HCT116 (cell line): Measurements from ENCODE around the gene DOCK2. TPM values are rescaled to one million over a fixed set of nuclear protein-coding genes. Genes with fewer than 3 reads are reported as not detected.

ENCODE experiments used
- ATAC-seq: fragments of 200-7000 bp; cut with Tn5 transposase; 2 replicates; pipeline ENCODE4 v1.9.1; 2020; ENCODE audit warnings: mild to moderate bottlenecking, moderate library complexity
- BruUV-seq: library from RNA; stranded (reverse); fragments of 400-500 nt; replicated peaks from 2 replicates; lab custom pipeline; 2021; lab: Mats Ljungman, UMichigan
- CTCF ChIA-PET: fragments of 300-600 bp; sonication (Branson Sonifier 250); formaldehyde crosslinking; loops from one replicate; lab custom pipeline; 2021; ENCODE audit warnings: antibody characterized with exemption; lab: Charles Lee
- POLR2A ChIA-PET: fragments of 300-600, 350-600 bp; sonication (Branson Sonifier 250); formaldehyde crosslinking; loops from one replicate; lab custom pipeline; 2021; ENCODE audit warnings: antibody characterized with exemption; lab: Charles Lee
- RAD21 ChIA-PET, 2 experiments: fragments of 300-600 bp; sonication (Branson Sonifier 250); formaldehyde crosslinking; loops; one replicate each; lab custom pipeline; 2023; ENCODE audit warnings: low total read pairs in 2 of 2; ENCODE audit not compliant: uncharacterized antibody in 2 of 2, unreplicated experiment in 2 of 2, low non-redundant PET in 1 of 2; lab: Charles Lee
- DNase-seq: peaks from one replicate; pipeline ENCODE4 v3.0.0-alpha.2; 2010; ENCODE audit warnings: low read depth, low spot score
- H2AFZ ChIP-seq: fragments of 200-600 bp; shearing (Covaris generic), sonication (generic); 2 replicates; pipeline ENCODE4 v1.6.1; 2017; ENCODE audit warnings: low read depth, mixed run types, mixed read lengths, antibody characterized with exemption, low read length; ENCODE audit not compliant: poor library complexity, severe bottlenecking
- H3K27ac ChIP-seq: 2 replicates; pipeline ENCODE4 v1.5.1; 2012; ENCODE audit warnings: low read depth, low read length
- H3K27me3 ChIP-seq: fragments of 200-600 bp; sonication (generic); 2 replicates; pipeline ENCODE4 v1.6.1; 2016; ENCODE audit warnings: mixed run types, low read length, mixed read lengths; ENCODE audit not compliant: insufficient read depth
- H3K36me3 ChIP-seq, 2 experiments: fragments of 200-500 bp in 1 of 2; fragments of 200-600 bp in 1 of 2; sonication (Bioruptor generic) in 1 of 2; sonication (generic) in 1 of 2; 2 replicates each; pipeline versions ENCODE4 v1.5.1 to v1.6.1; 2014 to 2016; ENCODE audit warnings: low read length in 2 of 2, inconsistent platforms in 1 of 2, mixed read lengths in 1 of 2, mixed run types in 1 of 2; ENCODE audit not compliant: insufficient read depth in 2 of 2, control insufficient read depth in 1 of 2
- H3K4me1 ChIP-seq, 2 experiments: fragments of 200-600 bp in 1 of 2; sonication (generic) in 1 of 2; 2 replicates each; pipeline versions ENCODE4 v1.5.1 to v1.6.1; 2012 to 2017; ENCODE audit warnings: low read length in 2 of 2, inconsistent platforms in 1 of 2, mild to moderate bottlenecking in 1 of 2, mixed read lengths in 1 of 2, mixed run types in 1 of 2, moderate library complexity in 1 of 2; ENCODE audit not compliant: insufficient read depth in 2 of 2, control insufficient read depth in 1 of 2
- H3K4me2 ChIP-seq: fragments of 200-600 bp; sonication (generic); 2 replicates; pipeline ENCODE4 v1.6.1; 2017; ENCODE audit warnings: mixed run types, low read length, mixed read lengths
- H3K4me3 ChIP-seq, 2 experiments: fragments of 200-600 bp in 1 of 2; sonication (generic) in 1 of 2; replicated peaks in 1 of 2; 2 replicates each; pipeline ENCODE4 v1.5.1; 2011 to 2016; ENCODE audit warnings: low read length in 2 of 2, control low read depth in 1 of 2, low read depth in 1 of 2, mild to moderate bottlenecking in 1 of 2, mixed read lengths in 1 of 2, mixed run types in 1 of 2
- H3K79me2 ChIP-seq: fragments of 200-600 bp; sonication (generic); 2 replicates; pipeline ENCODE4 v1.6.1; 2017; ENCODE audit warnings: mild to moderate bottlenecking, mixed run types, low read length, moderate library complexity, mixed read lengths; ENCODE audit not compliant: insufficient read depth
- H3K9ac ChIP-seq: fragments of 200-600 bp; sonication (generic); 2 replicates; pipeline ENCODE4 v1.6.1; 2016; ENCODE audit warnings: low read length, mixed read lengths
- H3K9me2 ChIP-seq: fragments of 200-600 bp; sonication (generic), shearing (Covaris generic); 2 replicates; pipeline ENCODE4 v1.6.1; 2017; ENCODE audit warnings: mixed run types, mild to moderate bottlenecking, moderate library complexity; ENCODE audit not compliant: insufficient read depth
- H3K9me3 ChIP-seq, 2 experiments: fragments of 200-500 bp in 1 of 2; fragments of 200-600 bp in 1 of 2; sonication (Bioruptor generic) in 1 of 2; sonication (generic) in 1 of 2; 2 replicates each; pipeline ENCODE4 v1.6.1; 2014 to 2017; ENCODE audit warnings: low read length in 2 of 2, mixed read lengths in 2 of 2, inconsistent platforms in 1 of 2, low read depth in 1 of 2, mild to moderate bottlenecking in 1 of 2, mixed run types in 1 of 2, moderate library complexity in 1 of 2; ENCODE audit not compliant: control insufficient read depth in 1 of 2, insufficient read depth in 1 of 2
- H4K20me1 ChIP-seq: fragments of 200-600 bp; sonication (generic), shearing (Covaris generic); 2 replicates; pipeline ENCODE4 v1.6.1; 2017; ENCODE audit warnings: mixed run types, mild to moderate bottlenecking, moderate library complexity; ENCODE audit not compliant: insufficient read depth
- CBX3 ChIP-seq: IDR thresholded peaks from 2 replicates; pipeline ENCODE4 v1.6.1; 2012; ENCODE audit warnings: low read depth
- EGR1 ChIP-seq: IDR thresholded peaks from 2 replicates; pipeline ENCODE4 v1.6.1; 2012; ENCODE audit warnings: low read depth
- POLR2AphosphoS5 ChIP-seq: IDR thresholded peaks from 2 replicates; pipeline ENCODE4 v1.6.1; 2011; ENCODE audit warnings: mild to moderate bottlenecking, low read depth, low read length, moderate library complexity
- RAD21 ChIP-seq: IDR thresholded peaks from 2 replicates; pipeline ENCODE4 v1.6.1; 2012; ENCODE audit warnings: low read depth, mild to moderate bottlenecking
- REST ChIP-seq: IDR thresholded peaks from 2 replicates; pipeline ENCODE4 v1.6.1; 2012; ENCODE audit warnings: low read depth
- SIN3A ChIP-seq: IDR thresholded peaks from 2 replicates; pipeline ENCODE4 v1.6.1; 2012; ENCODE audit warnings: low read depth
- TCF7L2 ChIP-seq: IDR thresholded peaks from 2 replicates; pipeline ENCODE4 v1.7.0; 2011; ENCODE audit warnings: borderline replicate concordance, inconsistent platforms; ENCODE audit not compliant: insufficient read depth, insufficient read length; ENCODE audit errors: extremely low read depth
- YY1 ChIP-seq: IDR thresholded peaks from 2 replicates; pipeline ENCODE4 v1.6.1; 2011; ENCODE audit warnings: low read length, low read depth, moderate library complexity, mild to moderate bottlenecking; ENCODE audit not compliant: insufficient replicate concordance; ENCODE audit errors: extremely low read depth
- ZFX ChIP-seq: fragments of 450-650 bp; IDR thresholded peaks from 2 replicates; pipeline ENCODE4 v1.6.1; 2017
- intact Hi-C: fragments of 100-400 bp; cut with micrococcal nuclease; formaldehyde crosslinking; loops from 2 replicates; pipeline ENCODE4 v1.10.0; 2022
- total RNA-seq: library from RNA; stranded (reverse); gene quantifications from one replicate; pipeline ENCODE4 v1.2.1, GENCODE V29; 2021; ENCODE audit not compliant: unreplicated experiment
- TF ChIP-seq, protein P1 (sequence below): IDR thresholded peaks from 2 replicates; pipeline ENCODE4 v1.6.1; 2012
- TF ChIP-seq, protein P2 (sequence below): IDR thresholded peaks from 2 replicates; pipeline ENCODE4 v1.6.1; 2011; ENCODE audit warnings: mild to moderate bottlenecking, low read length, moderate library complexity; ENCODE audit not compliant: insufficient replicate concordance; ENCODE audit errors: extremely low read depth
- TF ChIP-seq, protein P3 (sequence below): IDR thresholded peaks from 2 replicates; pipeline ENCODE4 v1.6.1; 2012

Gene DOCK2
- total RNA-seq, 1 experiment from 2014 or later: 0.89 TPM

DNA sequence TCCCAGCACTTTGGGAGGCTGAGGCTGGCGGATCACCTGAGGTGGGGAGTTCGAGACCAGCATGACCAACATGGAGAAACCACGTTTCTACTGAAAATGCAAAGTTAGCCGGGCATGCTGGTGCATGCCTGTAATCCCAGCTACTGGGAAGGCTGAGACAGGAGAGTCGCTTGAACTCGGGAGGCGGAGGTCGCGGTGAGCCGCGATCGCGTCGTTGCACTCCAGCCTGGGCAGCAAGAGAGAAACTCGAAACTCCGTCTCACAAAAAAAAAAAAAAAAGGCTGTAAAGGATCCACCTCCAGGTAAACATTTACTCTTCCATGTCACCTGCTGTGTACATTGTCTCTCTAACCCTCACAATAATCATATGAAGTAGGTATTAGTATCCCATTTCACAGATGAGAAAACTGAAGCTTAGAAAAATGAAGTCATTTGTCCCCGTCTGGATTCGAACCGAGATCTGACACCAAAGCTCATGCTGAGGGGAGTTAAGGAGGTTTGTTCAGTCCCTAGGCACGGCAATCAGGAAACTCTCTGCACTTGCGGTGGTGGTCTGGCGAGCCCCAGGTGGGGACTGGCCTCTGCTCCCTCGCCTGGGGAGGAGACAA is 494 bp upstream of the DOCK2 start:
- no peak for ATAC-seq
- Histone ChIP-seq H3K4me1 (no peaks in the 10 kb centered on the region), H3K4me2 (no peak overlapping the region), H3K27me3 (no peaks in the 10 kb centered on the region; the same call in 1 of the 2 replicates), H3K79me2 (no peaks in the 10 kb centered on the region), H3K4me3 (no peak overlapping the region), H3K9me2 (no peaks in the 10 kb centered on the region)
- DNase-seq: no peak
- TF ChIP-seq ZFX (no peak), POLR2AphosphoS5 (no peak), SIN3A (no peak), CBX3 (no peak)
- TF ChIP-seq, protein P1, sequence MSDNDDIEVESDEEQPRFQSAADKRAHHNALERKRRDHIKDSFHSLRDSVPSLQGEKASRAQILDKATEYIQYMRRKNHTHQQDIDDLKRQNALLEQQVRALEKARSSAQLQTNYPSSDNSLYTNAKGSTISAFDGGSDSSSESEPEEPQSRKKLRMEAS: no peak
- TF ChIP-seq, protein P2, sequence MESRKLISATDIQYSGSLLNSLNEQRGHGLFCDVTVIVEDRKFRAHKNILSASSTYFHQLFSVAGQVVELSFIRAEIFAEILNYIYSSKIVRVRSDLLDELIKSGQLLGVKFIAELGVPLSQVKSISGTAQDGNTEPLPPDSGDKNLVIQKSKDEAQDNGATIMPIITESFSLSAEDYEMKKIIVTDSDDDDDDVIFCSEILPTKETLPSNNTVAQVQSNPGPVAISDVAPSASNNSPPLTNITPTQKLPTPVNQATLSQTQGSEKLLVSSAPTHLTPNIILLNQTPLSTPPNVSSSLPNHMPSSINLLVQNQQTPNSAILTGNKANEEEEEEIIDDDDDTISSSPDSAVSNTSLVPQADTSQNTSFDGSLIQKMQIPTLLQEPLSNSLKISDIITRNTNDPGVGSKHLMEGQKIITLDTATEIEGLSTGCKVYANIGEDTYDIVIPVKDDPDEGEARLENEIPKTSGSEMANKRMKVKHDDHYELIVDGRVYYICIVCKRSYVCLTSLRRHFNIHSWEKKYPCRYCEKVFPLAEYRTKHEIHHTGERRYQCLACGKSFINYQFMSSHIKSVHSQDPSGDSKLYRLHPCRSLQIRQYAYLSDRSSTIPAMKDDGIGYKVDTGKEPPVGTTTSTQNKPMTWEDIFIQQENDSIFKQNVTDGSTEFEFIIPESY: no peak
- TF ChIP-seq, all 23 proteins: peak for 0
- RAD21 ChIA-PET: no interaction called here
- intact Hi-C loops: no loop called here
- no peak overlapping the region for H3K27ac ChIP-seq
- no peaks in the 10 kb centered on the region for H3K9me3 ChIP-seq
- CTCF ChIA-PET: no interaction called here
- no peak overlapping the region for H3K9ac ChIP-seq
- no peaks in the 10 kb centered on the region for H4K20me1 ChIP-seq
- no TSS peak for BruUV-seq
- POLR2A ChIA-PET: no interaction called here
- no peak overlapping the region for H2AFZ ChIP-seq
- no peaks in the 10 kb centered on the region for H3K36me3 ChIP-seq

- CTCF ChIA-PET: no interaction called here
- Histone ChIP-seq H3K9me3 (no peaks in the 10 kb centered on the region), H3K27ac (no peak overlapping the region), H3K4me2 (no peak overlapping the region), H3K27me3 (peaks cover 6% of the 10 kb centered on the region), H4K20me1 (no peaks in the 10 kb centered on the region), H2AFZ (no peak overlapping the region), H3K36me3 (no peaks in the 10 kb centered on the region), H3K79me2 (no peaks in the 10 kb centered on the region), H3K4me3 (no peak overlapping the region), H3K4me1 (no peaks in the 10 kb centered on the region), H3K9me2 (no peaks in the 10 kb centered on the region), H3K9ac (no peak overlapping the region)
- no TSS peak for BruUV-seq
- ATAC-seq: no peak
- POLR2A ChIA-PET: no interaction called here
- RAD21 ChIA-PET: no interaction called here
- intact Hi-C loops: no loop called here
- no peak for DNase-seq
- TF ChIP-seq CBX3 (no peak), YY1 (no peak), EGR1 (no peak), ZFX (no peak), RAD21 (no peak), REST (no peak), TCF7L2 (no peak)
- TF ChIP-seq, protein P3, sequence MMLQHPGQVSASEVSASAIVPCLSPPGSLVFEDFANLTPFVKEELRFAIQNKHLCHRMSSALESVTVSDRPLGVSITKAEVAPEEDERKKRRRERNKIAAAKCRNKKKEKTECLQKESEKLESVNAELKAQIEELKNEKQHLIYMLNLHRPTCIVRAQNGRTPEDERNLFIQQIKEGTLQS: no peak
Measured at GRCh38 chr5:169637549-169638121, 560 bp downstream of the DOCK2 start.
